Caco-2 (cell line): ENCODE data around the gene EEPD1. TPM values are rescaled to one million over a fixed set of nuclear protein-coding genes. Genes with fewer than 3 reads are reported as not detected.

Source experiments
- BruUV-seq: library from RNA; stranded (reverse); fragments of 400-500 nt; replicated peaks from 2 replicates; lab custom pipeline; 2021; lab: Mats Ljungman, UMichigan
- CTCF ChIA-PET: fragments of 300-600 bp; sonication (Branson Sonifier 250); formaldehyde crosslinking; loops from one replicate; lab custom pipeline; 2022; ENCODE audit warnings: antibody characterized with exemption; lab: Charles Lee
- POLR2A ChIA-PET: fragments of 300-600 bp; sonication (Branson Sonifier 250); formaldehyde crosslinking; loops from one replicate; lab custom pipeline; 2022; ENCODE audit warnings: antibody characterized with exemption; lab: Charles Lee
- DNase-seq, 2 experiments: peaks; one replicate each; pipeline versions ENCODE4 v3.0.0 to v3.0.0-alpha.2; 2020 to 2022
- H3K27me3 ChIP-seq: replicated peaks from 2 replicates; pipeline ENCODE4 v1.6.0; 2011; ENCODE audit warnings: low read length; ENCODE audit not compliant: control insufficient read depth, insufficient read depth
- H3K36me3 ChIP-seq: 2 replicates; pipeline ENCODE4 v1.5.1; 2011; ENCODE audit warnings: low read length; ENCODE audit not compliant: control insufficient read depth, insufficient read depth
- H3K4me1 ChIP-seq: fragments of 250-450 bp; sonication (Bioruptor Pico); 2 replicates; pipeline ENCODE4 v1.5.1; 2020; ENCODE audit warnings: mild to moderate bottlenecking
- H3K4me3 ChIP-seq: 2 replicates; pipeline ENCODE4 v1.5.1; 2011; ENCODE audit warnings: low read depth, mild to moderate bottlenecking, control low read depth, low read length
- H3K9me3 ChIP-seq: fragments of 250-450 bp; sonication (Bioruptor Pico); 2 replicates; pipeline ENCODE4 v1.5.1; 2020; ENCODE audit warnings: mild to moderate bottlenecking, moderate library complexity
- H3K27ac Mint-ChIP-seq: one replicate; pipeline ENCODE4 v1.8.0; 2022; ENCODE audit warnings: mixed read lengths; ENCODE audit not compliant: unreplicated experiment
- H3K27me3 Mint-ChIP-seq: one replicate; pipeline ENCODE4 v1.8.0; 2022; ENCODE audit warnings: mixed read lengths; ENCODE audit not compliant: insufficient read depth, unreplicated experiment
- H3K36me3 Mint-ChIP-seq: one replicate; pipeline ENCODE4 v1.8.0; 2022; ENCODE audit warnings: mild to moderate bottlenecking, mixed read lengths; ENCODE audit not compliant: insufficient read depth, unreplicated experiment
- H3K4me1 Mint-ChIP-seq: one replicate; pipeline ENCODE4 v1.8.0; 2022; ENCODE audit warnings: low read depth, mixed read lengths; ENCODE audit not compliant: unreplicated experiment
- H3K4me3 Mint-ChIP-seq: one replicate; pipeline ENCODE4 v1.8.0; 2022; ENCODE audit warnings: mild to moderate bottlenecking, moderate library complexity, mixed read lengths; ENCODE audit not compliant: unreplicated experiment
- H3K9me3 Mint-ChIP-seq: one replicate; pipeline ENCODE4 v1.8.0; 2022; ENCODE audit warnings: mixed read lengths; ENCODE audit not compliant: unreplicated experiment
- intact Hi-C: fragments of 100-400 bp; cut with micrococcal nuclease; formaldehyde crosslinking; loops from one replicate; pipeline ENCODE4 v1.10.0; 2022; ENCODE audit not compliant: unreplicated experiment
- total RNA-seq: library from RNA; stranded (reverse); gene quantifications from 2 replicates; pipeline ENCODE4 v1.2.3, GENCODE V29; 2022
- TF ChIP-seq, protein P1 (sequence below), 2 experiments: fragments of 200-600 bp in 1 of 2; IDR thresholded peaks; 1 replicate in 1 of 2; 2 replicates in 1 of 2; pipeline versions ENCODE4 v1.5.1 to v1.8.0; 2011 to 2022; ENCODE audit warnings: antibody characterized with exemption in 1 of 2, control low read depth in 1 of 2, inconsistent platforms in 1 of 2, low read depth in 1 of 2, low read length in 1 of 2, mild to moderate bottlenecking in 1 of 2, moderate library complexity in 1 of 2; ENCODE audit not compliant: insufficient read depth in 1 of 2, severe bottlenecking in 1 of 2, unreplicated experiment in 1 of 2

The EEPD1 gene
- total RNA-seq, 1 experiment from 2014 or later = 1.8 TPM

DNA sequence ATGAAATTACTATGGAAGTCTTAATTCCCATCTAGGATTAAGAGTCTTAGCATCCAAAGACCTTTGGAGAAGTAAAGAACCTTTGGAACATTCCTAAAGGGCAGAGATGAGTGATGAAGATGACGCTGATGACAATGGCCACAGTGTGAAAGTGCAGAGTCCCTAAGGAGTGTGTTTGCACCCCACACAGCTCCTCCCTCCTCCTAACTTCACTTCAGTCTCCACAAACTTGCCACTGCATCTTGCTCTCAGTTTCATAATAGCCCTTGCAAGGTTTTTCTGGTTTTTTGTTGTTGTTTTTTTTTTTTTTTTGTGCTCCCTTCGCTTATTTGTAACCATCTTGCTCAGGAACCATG, 119.1 kb downstream of the EEPD1 start:
- no peaks in the 10 kb centered on the region for H3K9me3 ChIP-seq
- CTCF ChIA-PET = no interaction called here
- H3K4me3 ChIP-seq = no peak overlapping the region
- H3K4me1 ChIP-seq = peaks cover 5% of the 10 kb centered on the region; the same call in 1 of the 2 replicates
- Mint-ChIP-seq H3K4me3 (no peak overlapping the region), H3K9me3 (no peaks in the 10 kb centered on the region), H3K27me3 (no peaks in the 10 kb centered on the region), H3K27ac (peak overlapping the region; percentile 21), H3K4me1 (peaks cover 5% of the 10 kb centered on the region), H3K36me3 (no peaks in the 10 kb centered on the region)
- no peaks in the 10 kb centered on the region for H3K36me3 ChIP-seq
- no peak for DNase-seq
- H3K27me3 ChIP-seq = no peaks in the 10 kb centered on the region
- POLR2A ChIA-PET = no interaction called here
- intact Hi-C loops = no loop called here
- no TSS peak for BruUV-seq
- TF ChIP-seq, protein P1, sequence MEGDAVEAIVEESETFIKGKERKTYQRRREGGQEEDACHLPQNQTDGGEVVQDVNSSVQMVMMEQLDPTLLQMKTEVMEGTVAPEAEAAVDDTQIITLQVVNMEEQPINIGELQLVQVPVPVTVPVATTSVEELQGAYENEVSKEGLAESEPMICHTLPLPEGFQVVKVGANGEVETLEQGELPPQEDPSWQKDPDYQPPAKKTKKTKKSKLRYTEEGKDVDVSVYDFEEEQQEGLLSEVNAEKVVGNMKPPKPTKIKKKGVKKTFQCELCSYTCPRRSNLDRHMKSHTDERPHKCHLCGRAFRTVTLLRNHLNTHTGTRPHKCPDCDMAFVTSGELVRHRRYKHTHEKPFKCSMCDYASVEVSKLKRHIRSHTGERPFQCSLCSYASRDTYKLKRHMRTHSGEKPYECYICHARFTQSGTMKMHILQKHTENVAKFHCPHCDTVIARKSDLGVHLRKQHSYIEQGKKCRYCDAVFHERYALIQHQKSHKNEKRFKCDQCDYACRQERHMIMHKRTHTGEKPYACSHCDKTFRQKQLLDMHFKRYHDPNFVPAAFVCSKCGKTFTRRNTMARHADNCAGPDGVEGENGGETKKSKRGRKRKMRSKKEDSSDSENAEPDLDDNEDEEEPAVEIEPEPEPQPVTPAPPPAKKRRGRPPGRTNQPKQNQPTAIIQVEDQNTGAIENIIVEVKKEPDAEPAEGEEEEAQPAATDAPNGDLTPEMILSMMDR (IDR thresholded peaks at IDR 0.05; ENCODE audit: insufficient read depth in 1 of 2, low read depth in 1 of 2, low read length in 1 of 2, severe bottlenecking in 1 of 2, unreplicated experiment in 1 of 2) = no peak

DNA sequence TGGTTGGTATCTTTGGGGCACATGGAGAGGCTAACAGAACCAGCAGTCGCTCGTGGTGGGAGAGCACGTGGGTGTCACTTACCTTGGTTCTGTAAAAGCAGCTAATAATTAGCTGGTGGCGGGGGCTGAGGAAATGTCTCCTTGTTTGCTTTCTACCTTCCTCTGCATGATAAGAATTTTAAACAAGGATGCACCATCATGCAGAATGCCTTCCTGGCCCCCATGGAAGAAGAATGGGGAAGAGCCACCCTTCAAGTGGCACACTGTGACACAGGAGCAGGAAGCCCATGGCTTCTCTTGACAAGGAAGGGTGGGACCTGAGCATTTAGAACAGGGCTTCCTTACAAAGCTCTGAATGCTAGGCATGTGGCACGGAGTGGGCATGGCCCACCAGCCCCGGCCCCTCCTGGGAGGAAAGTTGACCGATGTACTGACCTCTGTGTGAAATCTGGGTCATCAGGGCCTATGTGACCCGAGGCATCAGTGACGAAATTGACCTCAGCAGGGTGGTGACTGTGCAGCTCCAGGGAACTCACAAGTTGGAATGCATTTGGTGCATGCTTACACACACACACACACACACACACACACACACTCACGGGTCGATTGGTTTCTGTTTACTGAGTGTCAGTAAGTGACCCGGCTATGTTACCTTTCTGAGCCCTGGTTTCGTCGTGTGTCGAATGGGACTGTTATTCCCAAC, 119.7 kb downstream of the EEPD1 start:
- no peak overlapping the region for H3K4me3 ChIP-seq
- H3K27me3 Mint-ChIP-seq = no peaks in the 10 kb centered on the region
- H3K4me3 Mint-ChIP-seq = no peak overlapping the region
- H3K4me1 Mint-ChIP-seq = peaks cover 5% of the 10 kb centered on the region
- H3K27ac Mint-ChIP-seq = peak overlapping the region; percentile 21
- BruUV-seq = no TSS peak
- no peaks in the 10 kb centered on the region for H3K36me3 Mint-ChIP-seq
- H3K36me3 ChIP-seq = no peaks in the 10 kb centered on the region
- H3K9me3 Mint-ChIP-seq = no peaks in the 10 kb centered on the region
- TF ChIP-seq, protein P1 (IDR thresholded peaks at IDR 0.05; ENCODE audit: insufficient read depth in 1 of 2, low read depth in 1 of 2, low read length in 1 of 2, severe bottlenecking in 1 of 2, unreplicated experiment in 1 of 2) = no peak
- H3K9me3 ChIP-seq = no peaks in the 10 kb centered on the region
- DNase-seq = peak; percentile 21 to 53
- intact Hi-C loops = no loop called here
- CTCF ChIA-PET = interaction anchor here (1.2 kb wide), 1 partner anchor 14 kb away, joined by 3 read pairs; no protein-coding TSS in a partner anchor
- POLR2A ChIA-PET = no interaction called here
- H3K27me3 ChIP-seq = no peaks in the 10 kb centered on the region
- peaks cover 5% of the 10 kb centered on the region; the same call in 1 of the 2 replicates for H3K4me1 ChIP-seq

- Histone ChIP-seq H3K36me3 (no peaks in the 10 kb centered on the region), H3K4me1 (peaks cover 5% of the 10 kb centered on the region; the same call in 1 of the 2 replicates), H3K4me3 (no peak overlapping the region), H3K27me3 (no peaks in the 10 kb centered on the region), H3K9me3 (no peaks in the 10 kb centered on the region)
- Mint-ChIP-seq H3K36me3 (no peaks in the 10 kb centered on the region), H3K27ac (no peak overlapping the region), H3K9me3 (no peaks in the 10 kb centered on the region), H3K4me3 (no peak overlapping the region), H3K27me3 (no peaks in the 10 kb centered on the region), H3K4me1 (peaks cover 5% of the 10 kb centered on the region)
- TF ChIP-seq, protein P1 (IDR thresholded peaks at IDR 0.05; ENCODE audit: insufficient read depth in 1 of 2, low read depth in 1 of 2, low read length in 1 of 2, severe bottlenecking in 1 of 2, unreplicated experiment in 1 of 2) = no peak
- DNase-seq = no peak
- BruUV-seq = no TSS peak
- intact Hi-C loops = no loop called here
- ChIA-PET CTCF (interaction anchor here (0.6 kb wide), 1 partner anchor 191 kb away, joined by 6 read pairs; no protein-coding TSS in a partner anchor), POLR2A (interaction anchor here (0.6 kb wide), 1 partner anchor 18 kb away, joined by 3 read pairs; no protein-coding TSS in a partner anchor)
These were observed 120.8 kb downstream of the EEPD1 start for GRCh38 chr7:36273836-36274235.
